CD4-positive, alpha-beta T cell (primary cell): ENCODE data around the gene SORL1. TPM values are rescaled to one million over a fixed set of nuclear protein-coding genes. Genes with fewer than 3 reads are reported as not detected.

Experiments
- ATAC-seq: fragments of 200-7000 bp; cut with Tn5 transposase; one replicate; pipeline ENCODE4 v1.10.0; 2022; ENCODE audit warnings: mild to moderate bottlenecking; ENCODE audit not compliant: poor library complexity
- CTCF ChIA-PET: fragments of 350-600 bp; sonication (Branson Sonifier 250); formaldehyde crosslinking; loops from one replicate; lab custom pipeline; 2021; ENCODE audit warnings: antibody characterized with exemption, inconsistent platforms; lab: Charles Lee
- POLR2A ChIA-PET: fragments of 350-600 bp; sonication (Branson Sonifier 250); formaldehyde crosslinking; loops from one replicate; lab custom pipeline; 2021; ENCODE audit warnings: antibody characterized with exemption, inconsistent platforms; lab: Charles Lee
- DNase-seq, 14 experiments: peaks; one replicate each; pipeline ENCODE4 v3.0.0-alpha.2; 2013 to 2020; ENCODE audit warnings: mixed read lengths in 2 of 14
- H3K27ac ChIP-seq, 2 donors: one replicate each; pipeline versions ENCODE4 v1.5.1 to v1.7.0; 2013; ENCODE audit warnings: low read length in 2 of 2, low read depth in 1 of 2, mild to moderate bottlenecking in 1 of 2
- H3K27me3 ChIP-seq, 2 experiments: 1 replicate in 1 of 2; 2 replicates in 1 of 2; pipeline versions ENCODE4 v1.6.1 to v1.7.0; 2013; ENCODE audit warnings: low read length in 2 of 2, control low read depth in 1 of 2, mild to moderate bottlenecking in 1 of 2, moderate library complexity in 1 of 2; ENCODE audit not compliant: insufficient read depth in 2 of 2, control insufficient read depth in 1 of 2
- H3K36me3 ChIP-seq: one replicate; pipeline ENCODE4 v1.6.1; 2013; ENCODE audit warnings: low read length, control low read depth; ENCODE audit not compliant: insufficient read depth
- H3K4me1 ChIP-seq: one replicate; pipeline ENCODE4 v1.6.1; 2013; ENCODE audit warnings: low read length, control low read depth; ENCODE audit not compliant: insufficient read depth
- H3K4me3 ChIP-seq: one replicate; pipeline ENCODE4 v1.5.1; 2013; ENCODE audit warnings: mild to moderate bottlenecking, low read length, moderate library complexity
- H3K9me3 ChIP-seq, 2 experiments: 1 replicate in 1 of 2; 2 replicates in 1 of 2; pipeline versions ENCODE4 v1.6.1 to v1.7.0; 2013; ENCODE audit warnings: low read length in 2 of 2, mild to moderate bottlenecking in 2 of 2, control low read depth in 1 of 2, moderate library complexity in 1 of 2; ENCODE audit not compliant: control insufficient read depth in 1 of 2, insufficient read depth in 1 of 2
- H3K27ac Mint-ChIP-seq: one replicate; pipeline ENCODE4 v1.8.0; 2020; ENCODE audit warnings: mixed read lengths
- H3K27me3 Mint-ChIP-seq: one replicate; pipeline ENCODE4 v1.8.0; 2021; ENCODE audit warnings: mixed read lengths
- H3K36me3 Mint-ChIP-seq: one replicate; pipeline ENCODE4 v1.8.0; 2021; ENCODE audit warnings: low read depth, mixed read lengths
- H3K4me1 Mint-ChIP-seq: one replicate; pipeline ENCODE4 v1.8.0; 2021; ENCODE audit warnings: low read depth, mixed read lengths
- H3K4me3 Mint-ChIP-seq: one replicate; pipeline ENCODE4 v1.8.0; 2020; ENCODE audit warnings: mild to moderate bottlenecking, mixed read lengths
- H3K9me3 Mint-ChIP-seq: one replicate; pipeline ENCODE4 v1.8.0; 2020; ENCODE audit warnings: mixed read lengths
- CTCF ChIP-seq: fragments of 200-600 bp; IDR thresholded peaks from one replicate; pipeline ENCODE4 v1.8.0; 2022; ENCODE audit warnings: antibody characterized with exemption, mild to moderate bottlenecking
- intact Hi-C, 2 experiments: fragments of 100-400 bp; cut with DNase I in 1 of 2; cut with micrococcal nuclease in 1 of 2; formaldehyde crosslinking; loops; one replicate each; pipeline versions ENCODE4 v1.15.1 to v1.9.0; 2023 to 2025; cut with DNase I, micrococcal nuclease
- total RNA-seq, 174 experiments: library from RNA in 2 of 174; stranded (reverse) in 2 of 174; gene quantifications; one replicate each; pipeline ENCODE4 v1.2.3 and lab custom pipeline; 2021 to 2026

SORL1 gene
- total RNA-seq, 2 experiments from 2014 or later: 235 to 241 TPM

DNA sequence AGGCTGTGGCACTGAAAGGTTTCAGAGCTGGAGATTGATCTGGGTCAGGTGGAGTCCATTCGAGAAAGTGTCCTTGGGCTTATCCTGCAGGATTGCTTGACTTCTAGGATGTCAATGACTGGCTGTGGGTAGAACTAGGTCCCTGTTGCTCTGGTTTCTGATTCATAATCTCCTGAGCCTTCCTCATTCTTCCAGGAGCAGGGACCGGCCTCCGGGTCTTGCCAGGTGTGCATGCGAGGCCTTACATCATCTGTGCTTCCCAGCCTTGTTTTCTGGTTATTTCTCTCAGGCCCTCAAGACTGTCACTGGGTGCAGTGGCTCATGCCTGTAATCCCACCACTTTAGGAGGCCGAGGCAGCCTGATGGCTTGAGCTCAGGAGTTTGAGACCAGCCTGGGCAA is 33.9 kb downstream of the SORL1 start:
- peaks cover 48% of the 10 kb centered on the region for H3K4me1 ChIP-seq
- H3K27ac Mint-ChIP-seq: peak overlapping the region; percentile 89
- CTCF ChIA-PET: no interaction called here

GRCh38 chr11:121487191-121487590 is 35.1 kb downstream of the SORL1 start:
- H3K4me3 ChIP-seq: no peak overlapping the region
- DNase-seq: no peak
- Mint-ChIP-seq H3K4me3 (no peak overlapping the region), H3K27me3 (no peaks in the 10 kb centered on the region), H3K27ac (peak overlapping the region; percentile 71), H3K36me3 (peaks cover 88% of the 10 kb centered on the region), H3K9me3 (no peaks in the 10 kb centered on the region), H3K4me1 (peaks cover 77% of the 10 kb centered on the region)
- intact Hi-C loops: loop anchor here in 1 of 2 experiments (5.0 kb wide), 2 partner anchors 35 to 45 kb away; partner anchors contain the start of genes SORL1 and SORL1-AS1
- ChIA-PET CTCF (interaction anchor here (0.8 kb wide), 1 partner anchor 44 kb away, joined by 3 read pairs; no protein-coding TSS in a partner anchor), POLR2A (interaction anchor here (1.0 to 1.2 kb wide), 3 partner anchors 11 to 166 kb away, joined by 3 read pairs; no protein-coding TSS in a partner anchor)
- peaks cover 37% of the 10 kb centered on the region for H3K4me1 ChIP-seq
- peaks cover 74% of the 10 kb centered on the region for H3K36me3 ChIP-seq
- no peak for TF ChIP-seq CTCF
- no peak overlapping the region for H3K27ac ChIP-seq
- no peaks in the 10 kb centered on the region for H3K27me3 ChIP-seq
- H3K9me3 ChIP-seq: no peaks in the 10 kb centered on the region
- ATAC-seq: no peak

More for the DNA sequence above, 33.9 kb downstream of the SORL1 start:
- Mint-ChIP-seq H3K4me3 (no peak overlapping the region), H3K27me3 (no peaks in the 10 kb centered on the region), H3K36me3 (peaks cover 81% of the 10 kb centered on the region), H3K9me3 (no peaks in the 10 kb centered on the region), H3K4me1 (peaks cover 80% of the 10 kb centered on the region)
- no peak for ATAC-seq
- no peak for DNase-seq
- peaks cover 65% of the 10 kb centered on the region for H3K36me3 ChIP-seq
- no peak overlapping the region for H3K4me3 ChIP-seq
- no peak for TF ChIP-seq CTCF
- no peaks in the 10 kb centered on the region for H3K9me3 ChIP-seq
- intact Hi-C loops: loop anchor here in 1 of 2 experiments (5.0 kb wide), 2 partner anchors 34 to 46 kb away; partner anchors contain the start of genes SORL1 and SORL1-AS1
- H3K27me3 ChIP-seq: no peaks in the 10 kb centered on the region
- POLR2A ChIA-PET: interaction anchor here (1.3 kb wide), 1 partner anchor 18 kb away, joined by 3 read pairs; no protein-coding TSS in a partner anchor
- no peak overlapping the region for H3K27ac ChIP-seq

DNA sequence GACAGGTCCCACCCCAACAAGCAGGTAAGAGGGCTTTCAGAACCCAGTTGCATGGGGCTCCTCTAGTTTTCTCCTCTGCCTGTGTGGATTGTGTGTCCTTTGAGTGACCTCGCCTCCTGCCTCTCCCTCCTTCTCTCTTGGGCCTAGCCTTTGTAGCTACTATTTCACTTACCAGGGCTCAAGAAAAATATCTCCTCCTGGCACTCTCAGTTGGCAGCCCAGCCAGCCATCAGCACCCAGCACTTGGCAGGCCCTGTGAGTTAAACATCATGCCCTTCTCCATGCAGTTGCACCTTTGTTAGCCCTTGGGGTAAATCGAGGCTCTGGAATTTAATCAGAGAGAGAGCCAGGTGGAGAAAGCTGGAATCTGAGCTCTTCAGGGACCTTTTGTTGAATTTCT is 36.1 kb downstream of the SORL1 start:
- Mint-ChIP-seq H3K4me3 (no peak overlapping the region), H3K4me1 (peaks cover 69% of the 10 kb centered on the region), H3K36me3 (peaks cover 86% of the 10 kb centered on the region), H3K27ac (peak overlapping the region; percentile 71), H3K9me3 (no peaks in the 10 kb centered on the region), H3K27me3 (no peaks in the 10 kb centered on the region)
- Histone ChIP-seq H3K36me3 (peaks cover 74% of the 10 kb centered on the region), H3K9me3 (no peaks in the 10 kb centered on the region), H3K27ac (no peak overlapping the region), H3K27me3 (no peaks in the 10 kb centered on the region), H3K4me1 (peaks cover 27% of the 10 kb centered on the region), H3K4me3 (no peak overlapping the region)
- no peak for DNase-seq
- POLR2A ChIA-PET: interaction anchor here (0.6 to 1.2 kb wide), 2 partner anchors 12 to 196 kb away, joined by 3 read pairs; partner anchors contain the start of gene SC5D
- intact Hi-C loops: loop anchor here in 1 of 2 experiments (5.0 kb wide), 2 partner anchors 36 to 44 kb away; partner anchors contain the start of genes SORL1 and SORL1-AS1
- TF ChIP-seq CTCF: no peak
- CTCF ChIA-PET: no interaction called here
- ATAC-seq: no peak
